KMS-11 (cell line): Measurements from ENCODE around the gene ALPI.
"Not testable (repeated sequence)": the region's sequence is repeated elsewhere in the genome, so short reads cannot be mapped to it uniquely, and the experiment has no call there.

Experiments used
- H2AFZ ChIP-seq: fragments of 200-600 bp; sonication (generic); 2 replicates; pipeline ENCODE4 v1.6.1; 2016; ENCODE audit warnings: antibody characterized with exemption, mixed run types, low read depth
- H3K27ac ChIP-seq: fragments of 200-600 bp; sonication (generic); 2 replicates; pipeline ENCODE4 v1.6.1; 2016; ENCODE audit warnings: mild to moderate bottlenecking, mixed run types
- H3K27me3 ChIP-seq: fragments of 200-600 bp; sonication (generic); 2 replicates; pipeline ENCODE4 v1.6.1; 2017; ENCODE audit warnings: mild to moderate bottlenecking, low read depth, mixed run types, moderate library complexity; ENCODE audit not compliant: insufficient read depth
- H3K36me3 ChIP-seq: fragments of 200-600 bp; sonication (generic); 2 replicates; pipeline ENCODE4 v1.6.1; 2017; ENCODE audit warnings: mild to moderate bottlenecking, mixed run types; ENCODE audit not compliant: insufficient read depth
- H3K4me1 ChIP-seq: fragments of 200-600 bp; sonication (generic); 2 replicates; pipeline ENCODE4 v1.6.1; 2016; ENCODE audit warnings: mild to moderate bottlenecking, low read depth, mixed run types; ENCODE audit not compliant: poor library complexity, severe bottlenecking
- H3K4me2 ChIP-seq: fragments of 200-600 bp; sonication (generic); 2 replicates; pipeline ENCODE4 v1.7.0; 2016; ENCODE audit warnings: mild to moderate bottlenecking, mixed run types
- H3K4me3 ChIP-seq: fragments of 200-600 bp; sonication (generic); IDR thresholded peaks from 2 replicates; pipeline ENCODE4 v1.6.1; 2017; ENCODE audit warnings: low read depth, low read length, mixed read lengths; ENCODE audit not compliant: insufficient read depth
- H3K79me2 ChIP-seq: fragments of 200-600 bp; sonication (generic); 2 replicates; pipeline ENCODE4 v1.6.1; 2016; ENCODE audit warnings: low read depth, mixed run types; ENCODE audit not compliant: insufficient read depth
- H3K9ac ChIP-seq: fragments of 200-600 bp; sonication (generic); 2 replicates; pipeline ENCODE4 v1.6.1; 2016; ENCODE audit warnings: mild to moderate bottlenecking, mixed run types
- H4K20me1 ChIP-seq: fragments of 200-600 bp; sonication (generic); 2 replicates; pipeline ENCODE4 v1.6.1; 2016; ENCODE audit warnings: mild to moderate bottlenecking, mixed run types; ENCODE audit not compliant: insufficient read depth
- CTCF ChIP-seq: fragments of 200-600 bp; sonication (generic); conservative IDR thresholded peaks from 2 replicates; pipeline ENCODE4 v1.6.1; 2017; ENCODE audit warnings: low read depth, mild to moderate bottlenecking, antibody characterized with exemption, low read length, moderate library complexity, mixed read lengths

The ALPI gene

GRCh38 chr2:232431705-232432590, 24.0 kb upstream of the ALPI start:
- H3K9ac ChIP-seq: no peak overlapping the region
- no peaks in the 10 kb centered on the region for H3K4me1 ChIP-seq
- H2AFZ ChIP-seq: no peak overlapping the region
- H3K4me3 ChIP-seq: no peak overlapping the region
- H3K79me2 ChIP-seq: no peaks in the 10 kb centered on the region
- TF ChIP-seq CTCF: no peak
- H3K27me3 ChIP-seq: no peaks in the 10 kb centered on the region
- no peaks in the 10 kb centered on the region for H3K36me3 ChIP-seq
- H4K20me1 ChIP-seq: no peaks in the 10 kb centered on the region
- no peak overlapping the region for H3K4me2 ChIP-seq
- no peak overlapping the region for H3K27ac ChIP-seq

- Histone ChIP-seq H3K4me3 (no peak overlapping the region), H3K9ac (no peak overlapping the region), H3K4me2 (no peak overlapping the region), H3K79me2 (no peaks in the 10 kb centered on the region), H4K20me1 (no peaks in the 10 kb centered on the region), H2AFZ (no peak overlapping the region), H3K27ac (no peak overlapping the region), H3K27me3 (no peaks in the 10 kb centered on the region), H3K36me3 (no peaks in the 10 kb centered on the region), H3K4me1 (no peaks in the 10 kb centered on the region)
- no peak for TF ChIP-seq CTCF
These were observed 23.3 kb upstream of the ALPI start for GRCh38 chr2:232432598-232433184.

- not testable (repeated sequence) for H4K20me1 ChIP-seq, H3K27ac ChIP-seq, H3K9ac ChIP-seq, H3K27me3 ChIP-seq, H3K4me3 ChIP-seq, H3K79me2 ChIP-seq, H3K4me1 ChIP-seq, H3K36me3 ChIP-seq, H2AFZ ChIP-seq, H3K4me2 ChIP-seq
These were observed 22.3 kb upstream of the ALPI start for GRCh38 chr2:232433622-232434021.

- Histone ChIP-seq H3K27ac (no peak overlapping the region), H3K79me2 (no peaks in the 10 kb centered on the region), H4K20me1 (no peaks in the 10 kb centered on the region), H2AFZ (no peak overlapping the region), H3K4me1 (no peaks in the 10 kb centered on the region), H3K9ac (no peak overlapping the region), H3K4me2 (no peak overlapping the region), H3K27me3 (no peaks in the 10 kb centered on the region), H3K36me3 (no peaks in the 10 kb centered on the region), H3K4me3 (no peak overlapping the region)
- no peak for TF ChIP-seq CTCF
These were observed 21.9 kb upstream of the ALPI start for GRCh38 chr2:232434091-232434490.
